Measurements from ENCODE around the gene APOL1.

Gene APOL1

GRCh38 chr22:36291831-36292740, 39.2 kb downstream of the APOL1 start:
- no peak for DNase-seq (ENCODE audit: low read depth)

GRCh38 chr22:36292823-36293530, 40.0 kb downstream of the APOL1 start:
- DNase-seq (ENCODE audit: low read depth) = no peak

DNA sequence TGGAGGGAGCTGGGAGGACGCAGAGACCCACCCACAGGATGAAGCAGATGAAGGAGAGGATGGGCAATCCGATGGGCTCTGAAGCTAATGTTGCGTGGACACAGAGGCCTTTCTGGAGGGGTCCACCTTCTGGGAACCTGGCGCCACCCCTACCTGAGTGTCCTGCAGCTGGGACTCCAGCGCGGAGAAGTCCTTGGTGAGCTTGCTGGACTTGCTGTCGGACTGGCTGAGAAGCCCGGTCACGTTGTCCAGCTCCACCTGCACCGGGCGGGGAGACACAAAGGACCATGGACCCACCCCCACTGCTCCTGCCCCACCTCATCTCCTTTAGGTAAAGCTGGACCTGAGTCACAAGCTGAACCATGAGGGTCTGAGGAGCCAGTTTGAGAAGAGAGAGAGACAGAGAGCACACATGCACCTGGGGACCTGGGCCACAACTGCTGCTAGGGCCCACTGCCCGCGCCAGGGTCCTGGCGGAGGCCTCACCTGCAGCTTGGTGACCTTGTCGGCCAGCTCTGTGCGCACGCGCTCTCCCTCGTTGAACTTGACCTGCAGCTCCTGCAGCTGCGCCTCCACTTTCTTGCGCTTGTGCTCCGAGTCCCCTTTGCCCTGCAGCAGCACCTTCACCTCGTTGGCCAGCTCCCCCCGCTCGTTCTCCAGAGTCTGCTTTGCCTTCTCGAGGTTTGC, 40.8 kb downstream of the APOL1 start:
- no peak for DNase-seq (ENCODE audit: low read depth)

DNA sequence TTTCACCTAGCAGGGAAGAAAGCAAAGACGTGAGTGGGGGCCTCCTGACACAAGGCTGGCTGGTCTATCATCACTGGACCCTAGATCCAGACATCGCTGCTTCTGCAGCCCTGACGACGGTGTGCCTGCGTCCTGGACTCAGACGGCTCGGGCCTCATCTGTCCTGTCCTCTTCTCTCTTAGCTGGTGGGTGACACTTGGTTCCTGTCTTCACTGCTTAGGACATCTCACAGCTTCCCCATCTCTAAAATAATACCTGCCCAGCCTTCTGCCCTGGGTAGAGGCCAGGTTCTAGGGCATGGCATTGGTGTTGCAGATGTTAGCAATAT, 41.3 kb downstream of the APOL1 start:
- no peak for DNase-seq (ENCODE audit: low read depth)

- no peak for DNase-seq (ENCODE audit: low read depth)
These were observed 41.9 kb downstream of the APOL1 start for GRCh38 chr22:36294801-36295200.

GRCh38 chr22:36295247-36295646, 42.3 kb downstream of the APOL1 start:
- no peak for DNase-seq (ENCODE audit: low read depth)

- DNase-seq (ENCODE audit: low read depth) = no peak
These were observed 43.8 kb downstream of the APOL1 start for GRCh38 chr22:36296690-36297089.

DNA sequence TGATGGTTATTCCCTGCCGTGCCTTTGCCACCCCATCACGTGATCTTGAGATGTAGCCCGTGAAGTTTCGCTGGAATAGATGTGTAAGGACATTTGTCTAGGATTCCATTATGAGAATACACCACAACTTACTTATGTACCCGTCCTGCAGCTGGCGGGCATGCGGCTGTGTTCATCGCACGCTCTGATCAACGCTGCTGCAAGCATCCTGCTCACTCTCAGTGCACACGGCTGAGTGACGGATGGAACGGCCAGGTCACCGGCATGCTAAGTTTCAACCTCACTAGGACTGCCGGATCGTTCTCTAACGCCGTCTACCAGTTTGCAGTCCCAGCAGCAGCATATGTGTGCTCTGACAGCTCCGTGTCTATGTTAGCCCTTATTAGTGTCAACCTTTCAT, 44.6 kb downstream of the APOL1 start:
- DNase-seq (ENCODE audit: low read depth) = no peak

DNA sequence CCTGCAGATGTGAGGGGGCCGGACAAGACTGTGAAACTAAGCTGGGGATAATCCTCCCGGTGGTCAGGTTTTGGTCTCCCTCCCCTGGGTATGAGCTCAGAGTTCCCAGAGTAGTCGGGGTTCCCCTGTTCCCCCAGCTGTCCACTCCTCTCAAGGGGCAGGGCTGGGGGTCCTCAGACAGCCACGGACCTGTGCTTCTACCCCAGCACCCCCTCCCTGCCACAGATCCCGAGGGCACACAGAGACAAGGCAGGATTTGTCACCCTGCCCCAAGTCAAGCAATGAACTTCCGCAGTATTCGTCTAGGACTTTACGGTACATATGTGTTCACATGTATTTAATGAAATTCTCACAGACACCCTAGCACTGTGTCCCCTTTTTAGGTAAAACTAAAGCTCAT, 45.2 kb downstream of the APOL1 start:
- no peak for DNase-seq (ENCODE audit: low read depth)

DNA sequence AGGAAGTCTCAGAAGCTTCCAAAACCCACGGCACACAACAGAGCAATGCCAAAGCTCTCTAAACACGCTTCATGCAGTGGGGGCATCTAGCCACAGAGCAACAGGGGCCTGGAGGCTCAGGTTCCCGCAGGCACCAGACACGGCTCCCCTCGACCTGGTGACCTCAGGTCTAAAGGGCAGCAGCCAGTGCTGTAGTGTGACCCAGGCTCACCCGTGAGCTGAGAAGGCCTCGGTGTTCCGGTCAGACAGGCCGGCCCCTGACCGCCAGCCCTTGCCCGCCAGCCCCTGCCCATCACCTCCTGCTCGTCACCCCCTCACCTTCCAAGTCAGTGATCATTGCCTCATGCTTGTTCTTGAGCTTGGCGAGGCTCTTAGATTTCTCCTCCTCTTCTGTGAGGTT, 45.7 kb downstream of the APOL1 start:
- DNase-seq (ENCODE audit: low read depth) = no peak

DNA sequence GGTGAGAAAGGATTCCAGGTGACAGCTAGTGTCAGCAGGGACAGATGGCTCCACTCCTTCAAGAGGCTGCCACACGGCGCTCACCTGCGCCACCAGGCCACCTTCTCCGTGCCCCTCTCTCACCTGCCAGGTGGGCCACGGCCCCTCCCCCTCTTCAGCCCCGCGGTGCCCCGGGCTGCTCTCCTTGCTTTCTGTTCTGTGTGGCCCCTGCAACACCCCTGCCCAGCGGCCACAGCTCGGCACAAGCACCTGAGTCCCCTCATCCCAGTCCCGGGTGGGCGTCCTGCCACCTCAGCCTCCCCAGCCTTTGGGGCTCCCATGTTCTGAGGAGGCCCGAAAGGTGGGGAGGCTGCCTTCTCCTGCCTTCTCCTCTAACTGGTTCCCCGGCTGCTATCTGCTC, 46.4 kb downstream of the APOL1 start:
- DNase-seq (ENCODE audit: low read depth) = no peak

DNA sequence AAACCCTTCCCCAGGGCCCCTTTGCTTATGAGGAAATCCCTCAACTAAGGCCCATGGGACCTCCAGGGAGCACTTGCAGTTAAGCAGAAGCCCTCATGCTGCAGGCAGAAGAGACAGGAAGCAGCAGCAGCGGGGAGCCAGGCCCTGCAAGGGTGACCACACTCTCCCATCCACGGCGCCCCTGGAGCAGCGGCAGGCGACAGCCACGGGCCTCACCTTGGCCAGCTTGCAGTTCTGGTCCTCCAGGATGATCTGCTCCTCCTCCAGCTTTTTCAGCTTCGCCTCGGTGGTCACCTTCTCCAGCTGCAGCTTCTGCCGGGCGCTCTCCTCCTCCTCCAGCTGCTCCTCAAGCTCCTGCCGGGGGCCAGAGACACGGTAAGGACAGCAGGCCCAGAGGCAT, 47.0 kb downstream of the APOL1 start:
- DNase-seq (ENCODE audit: low read depth) = no peak

- no peak for DNase-seq (ENCODE audit: low read depth)
These were observed 47.7 kb downstream of the APOL1 start for GRCh38 chr22:36300396-36301212.

- DNase-seq (ENCODE audit: low read depth) = peak; percentile 73
These were observed 48.5 kb downstream of the APOL1 start for GRCh38 chr22:36301384-36301828.

DNA sequence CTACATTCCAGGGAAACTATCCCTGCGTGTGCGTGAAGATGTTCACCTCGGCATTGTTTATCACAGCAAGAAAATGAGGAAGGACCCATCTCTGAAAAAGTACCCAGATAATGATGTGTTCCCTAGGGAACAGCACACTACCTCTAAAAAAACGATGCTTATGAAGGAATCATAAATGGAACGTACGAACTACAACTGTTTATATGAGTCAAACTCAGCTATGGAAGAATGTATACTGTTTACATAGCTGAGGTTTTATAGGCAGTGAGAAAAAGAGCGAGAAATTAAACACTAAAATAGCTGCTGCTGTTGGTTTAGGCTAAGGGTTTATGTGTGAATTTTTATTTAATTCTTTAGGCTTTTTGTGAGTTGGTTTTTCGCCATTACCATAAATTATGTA, 48.9 kb downstream of the APOL1 start:
- DNase-seq (ENCODE audit: low read depth) = no peak

DNA sequence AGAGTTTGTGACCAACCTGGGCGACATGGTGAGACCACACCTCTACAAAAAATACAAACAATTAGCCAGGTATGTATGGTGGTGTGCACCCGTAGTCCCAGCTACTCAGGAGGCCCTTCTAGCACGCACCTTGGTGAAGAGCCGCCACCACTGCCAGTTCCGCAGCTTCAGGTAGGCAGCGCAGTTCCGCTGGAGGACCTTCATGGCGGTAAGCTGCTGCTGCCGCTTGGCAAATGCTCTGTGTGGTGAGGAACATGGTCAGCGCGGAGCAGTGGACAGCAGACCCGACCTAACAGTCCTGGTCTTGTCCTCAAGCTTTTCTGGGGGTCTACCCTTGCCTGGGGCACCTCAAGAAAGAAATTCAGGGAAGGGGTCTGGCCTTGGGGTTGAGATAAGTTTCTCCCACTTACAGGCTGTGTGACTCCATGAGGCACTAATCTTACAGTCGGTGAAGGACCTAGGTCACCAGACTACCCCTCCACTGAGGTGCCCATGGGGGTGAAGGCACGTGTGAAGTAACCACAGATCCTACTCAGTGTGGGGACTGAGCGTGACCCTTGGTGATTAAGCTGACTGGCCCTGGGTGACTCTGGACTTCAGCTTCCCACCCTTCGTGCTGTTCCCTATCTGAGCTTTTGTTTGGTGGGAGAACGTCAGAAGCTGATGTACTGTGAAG, 49.6 kb downstream of the APOL1 start:
- no peak for DNase-seq (ENCODE audit: low read depth)

DNA sequence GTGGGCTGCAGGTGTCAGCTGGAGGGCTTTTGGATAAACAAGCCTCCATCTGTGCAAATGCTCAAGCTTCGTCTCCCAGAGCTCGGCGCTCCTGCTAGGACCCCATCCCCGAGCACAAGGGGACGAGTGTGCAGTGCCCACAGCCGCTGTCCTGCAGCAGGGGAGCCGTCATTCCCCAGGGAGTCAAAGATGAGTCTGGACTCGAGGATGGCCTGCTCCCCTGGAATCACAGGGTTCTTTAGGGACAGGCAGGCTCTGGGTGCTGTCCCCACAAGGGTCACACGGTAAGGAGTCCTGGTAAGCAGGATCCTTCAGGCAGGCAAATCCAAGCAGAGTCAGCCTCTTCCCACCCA, 50.2 kb downstream of the APOL1 start:
- DNase-seq (ENCODE audit: low read depth) = no peak

DNA sequence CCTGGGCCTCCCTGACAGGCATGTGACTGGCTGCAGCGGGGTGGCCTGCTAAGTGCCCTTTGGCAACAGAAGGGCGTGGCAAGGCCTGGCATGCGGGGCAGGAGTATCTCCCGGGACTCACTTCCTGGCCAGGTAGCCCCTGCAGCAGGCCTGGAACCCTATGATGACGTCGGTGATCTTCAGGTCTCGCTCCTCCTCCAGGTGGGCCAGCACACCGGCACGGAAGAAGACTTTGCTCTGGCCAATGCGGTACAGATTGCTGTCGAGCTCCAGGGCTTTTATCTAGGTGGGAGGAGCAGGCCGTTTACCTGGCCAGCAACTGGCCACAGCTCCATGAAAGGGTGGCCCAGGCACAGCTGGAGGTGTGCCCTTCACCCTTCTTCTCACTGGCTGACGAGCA, 50.9 kb downstream of the APOL1 start:
- DNase-seq (ENCODE audit: low read depth) = no peak

DNA sequence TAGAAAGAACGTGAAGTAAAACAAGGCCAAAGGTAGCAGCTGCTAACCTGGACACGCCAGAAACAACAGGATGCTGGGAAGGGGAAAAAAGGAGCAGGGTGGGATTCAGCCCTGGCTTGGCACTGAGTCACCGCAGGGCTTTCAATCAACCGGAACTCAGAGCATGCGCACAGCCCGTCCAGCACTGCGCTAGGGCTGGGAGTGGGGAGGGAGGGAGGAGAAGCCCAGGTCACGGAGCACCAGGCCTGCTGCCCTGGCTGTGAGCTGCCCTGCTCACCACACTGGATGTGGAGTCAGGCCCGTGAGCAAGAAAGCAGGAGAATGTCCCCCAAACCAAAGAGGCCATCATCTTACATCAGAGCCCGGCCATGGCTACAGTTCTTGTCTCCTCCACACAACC, 51.5 kb downstream of the APOL1 start:
- DNase-seq (ENCODE audit: low read depth) = no peak

DNA sequence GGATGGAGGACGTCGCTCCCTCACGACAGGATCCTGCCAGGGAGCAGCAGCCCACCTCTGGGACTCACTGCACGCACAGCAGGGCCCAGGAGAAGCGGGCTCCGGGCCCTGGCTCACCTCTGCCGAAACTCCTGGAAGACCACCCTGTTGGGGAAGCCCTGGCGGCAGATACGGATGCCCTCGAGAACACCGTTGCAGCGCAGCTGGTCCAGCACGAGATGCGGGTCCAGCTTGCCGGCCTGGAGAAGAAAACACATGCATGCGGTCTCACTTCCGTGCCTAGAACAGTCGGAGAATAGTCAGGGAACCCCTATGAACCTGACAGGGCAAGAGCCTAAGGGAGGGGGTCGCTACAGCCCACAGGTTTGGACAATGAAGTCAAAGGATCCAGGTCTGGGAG, 52.9 kb downstream of the APOL1 start:
- no peak for DNase-seq (ENCODE audit: low read depth)

DNA sequence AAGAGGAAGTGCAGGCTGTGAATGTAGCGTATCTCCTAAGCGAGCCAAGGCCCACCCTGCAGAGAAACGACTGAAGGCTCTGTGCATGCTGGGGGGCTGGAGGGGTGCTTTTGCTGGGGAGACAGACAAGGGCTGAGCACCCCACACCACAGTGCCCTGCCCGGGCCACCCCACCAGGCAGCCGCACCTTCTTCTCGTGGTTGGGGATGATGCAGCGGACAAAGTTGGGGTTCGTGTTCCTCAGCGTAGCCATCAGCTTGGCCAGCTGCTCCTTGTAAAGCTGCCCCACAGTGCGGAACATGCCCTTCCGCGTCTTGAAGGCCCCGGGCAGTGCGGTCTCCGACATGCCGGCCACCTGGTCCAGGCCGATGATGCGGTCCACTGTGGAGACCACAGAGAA, 53.3 kb downstream of the APOL1 start:
- no peak for DNase-seq (ENCODE audit: low read depth)

- DNase-seq (ENCODE audit: low read depth) = no peak
These were observed 55.9 kb downstream of the APOL1 start for GRCh38 chr22:36308880-36309279.

All from stimulated activated CD8-positive, alpha-beta memory T cell treated with anti-CD3 and anti-CD28 coated beads, Interleukin-15, amount 100 ng/mL, for 1 hour (primary cell).